Esophagus squamous epithelium (tissue), 4 donors: ENCODE results near the gene CENPP.

Experiments used
- POLR2A ChIP-seq, 4 donors: fragments of 450-650 bp; IDR thresholded peaks; one replicate each; pipeline ENCODE4 v1.6.1; 2017; ENCODE audit warnings: antibody characterized with exemption in 4 of 4, mild to moderate bottlenecking in 4 of 4, moderate library complexity in 3 of 4
- TF ChIP-seq, protein P1 (sequence below), 6 experiments: fragments of 450-650 bp in 4 of 6; fragments of 200-600 bp in 2 of 6; sonication (generic) in 2 of 6; IDR thresholded peaks; one replicate each; pipeline ENCODE4 v1.5.1; 2016 to 2019; ENCODE audit warnings: antibody characterized with exemption in 6 of 6, mild to moderate bottlenecking in 4 of 6, moderate library complexity in 4 of 6

DNA sequence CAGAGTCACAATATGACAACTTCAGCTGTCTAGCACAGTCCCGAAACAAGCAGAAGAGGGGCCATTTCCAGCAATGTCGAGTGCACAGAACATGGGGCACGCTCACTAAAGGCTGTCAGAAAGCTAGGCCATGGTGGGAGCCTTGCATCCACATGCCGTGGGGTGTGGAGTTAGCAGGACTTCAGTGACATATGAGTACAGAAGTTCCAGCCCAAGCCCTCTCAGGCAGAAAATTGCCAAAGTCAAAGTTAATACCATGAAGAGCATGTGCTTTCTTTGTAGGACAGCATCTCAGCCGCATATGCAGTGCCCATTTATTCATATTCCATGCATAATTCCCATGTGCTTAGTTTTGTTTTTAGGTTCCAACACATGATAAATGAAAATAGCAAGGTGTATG, 183.3 kb downstream of the CENPP start:
- TF ChIP-seq POLR2A (IDR thresholded peaks at IDR 0.05), result no peak
- TF ChIP-seq, protein P1, sequence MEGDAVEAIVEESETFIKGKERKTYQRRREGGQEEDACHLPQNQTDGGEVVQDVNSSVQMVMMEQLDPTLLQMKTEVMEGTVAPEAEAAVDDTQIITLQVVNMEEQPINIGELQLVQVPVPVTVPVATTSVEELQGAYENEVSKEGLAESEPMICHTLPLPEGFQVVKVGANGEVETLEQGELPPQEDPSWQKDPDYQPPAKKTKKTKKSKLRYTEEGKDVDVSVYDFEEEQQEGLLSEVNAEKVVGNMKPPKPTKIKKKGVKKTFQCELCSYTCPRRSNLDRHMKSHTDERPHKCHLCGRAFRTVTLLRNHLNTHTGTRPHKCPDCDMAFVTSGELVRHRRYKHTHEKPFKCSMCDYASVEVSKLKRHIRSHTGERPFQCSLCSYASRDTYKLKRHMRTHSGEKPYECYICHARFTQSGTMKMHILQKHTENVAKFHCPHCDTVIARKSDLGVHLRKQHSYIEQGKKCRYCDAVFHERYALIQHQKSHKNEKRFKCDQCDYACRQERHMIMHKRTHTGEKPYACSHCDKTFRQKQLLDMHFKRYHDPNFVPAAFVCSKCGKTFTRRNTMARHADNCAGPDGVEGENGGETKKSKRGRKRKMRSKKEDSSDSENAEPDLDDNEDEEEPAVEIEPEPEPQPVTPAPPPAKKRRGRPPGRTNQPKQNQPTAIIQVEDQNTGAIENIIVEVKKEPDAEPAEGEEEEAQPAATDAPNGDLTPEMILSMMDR (IDR thresholded peaks at IDR 0.05), result no peak
